Adrenal gland (tissue), 5 donors: ENCODE measurements around the gene PRSS38.

ENCODE experiments used
- POLR2A ChIP-seq, 2 donors: fragments of 450-650 bp; IDR thresholded peaks; one replicate each; pipeline ENCODE4 v1.6.1; 2017; ENCODE audit warnings: antibody characterized with exemption in 2 of 2, mild to moderate bottlenecking in 2 of 2, moderate library complexity in 1 of 2
- TF ChIP-seq, protein P1 (sequence below), 6 experiments: fragments of 450-650 bp in 4 of 6; fragments of 200-600 bp in 2 of 6; sonication (generic) in 1 of 6; IDR thresholded peaks; 1 replicate in 5 of 6; 2 replicates in 1 of 6; pipeline versions ENCODE4 v1.5.1 to v1.8.0; 2016 to 2021; ENCODE audit warnings: antibody characterized with exemption in 6 of 6, mild to moderate bottlenecking in 2 of 6, moderate library complexity in 1 of 6
- donor health status: DM: no; HTN: no; CAD: no.

DNA sequence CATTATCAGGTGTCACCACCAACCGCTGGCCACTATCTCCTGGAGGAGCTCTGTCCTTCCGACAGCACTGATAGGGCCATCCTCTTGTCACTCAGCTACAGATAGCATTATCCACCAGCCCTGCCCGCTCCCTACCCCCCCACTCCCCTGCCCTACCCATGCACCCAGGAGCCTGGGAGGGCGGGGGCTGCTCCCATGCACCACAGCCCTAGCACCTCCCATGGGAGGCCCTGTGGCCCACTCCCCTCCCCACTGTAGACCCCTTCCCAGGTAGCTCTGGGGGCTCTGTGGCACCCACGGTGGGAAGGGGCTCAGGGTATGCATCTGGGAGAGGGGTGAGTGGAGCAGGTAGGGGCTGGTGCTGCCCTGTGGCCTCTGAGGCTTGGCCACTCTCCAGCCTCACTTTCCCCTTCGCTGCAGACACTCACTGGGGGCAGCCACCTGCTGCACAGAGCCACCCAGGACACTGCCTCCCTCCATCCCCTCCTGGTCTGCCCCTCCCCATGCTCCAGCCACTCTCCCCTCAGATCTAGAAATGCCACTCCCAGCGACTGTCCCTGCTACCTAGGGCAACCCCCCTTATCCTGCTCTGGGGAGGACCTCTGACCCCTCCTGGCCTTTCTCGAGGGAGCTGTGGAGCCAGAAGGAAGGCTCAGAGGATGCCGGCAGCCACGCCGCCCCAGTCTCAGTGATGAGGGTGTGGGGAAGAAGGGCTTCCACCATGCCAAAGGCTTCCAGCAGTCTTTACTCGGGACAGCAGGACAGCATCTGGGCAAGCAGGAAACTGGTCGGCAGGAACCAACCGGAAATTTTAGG lies 73.8 kb downstream of the PRSS38 start:
- TF ChIP-seq, protein P1, sequence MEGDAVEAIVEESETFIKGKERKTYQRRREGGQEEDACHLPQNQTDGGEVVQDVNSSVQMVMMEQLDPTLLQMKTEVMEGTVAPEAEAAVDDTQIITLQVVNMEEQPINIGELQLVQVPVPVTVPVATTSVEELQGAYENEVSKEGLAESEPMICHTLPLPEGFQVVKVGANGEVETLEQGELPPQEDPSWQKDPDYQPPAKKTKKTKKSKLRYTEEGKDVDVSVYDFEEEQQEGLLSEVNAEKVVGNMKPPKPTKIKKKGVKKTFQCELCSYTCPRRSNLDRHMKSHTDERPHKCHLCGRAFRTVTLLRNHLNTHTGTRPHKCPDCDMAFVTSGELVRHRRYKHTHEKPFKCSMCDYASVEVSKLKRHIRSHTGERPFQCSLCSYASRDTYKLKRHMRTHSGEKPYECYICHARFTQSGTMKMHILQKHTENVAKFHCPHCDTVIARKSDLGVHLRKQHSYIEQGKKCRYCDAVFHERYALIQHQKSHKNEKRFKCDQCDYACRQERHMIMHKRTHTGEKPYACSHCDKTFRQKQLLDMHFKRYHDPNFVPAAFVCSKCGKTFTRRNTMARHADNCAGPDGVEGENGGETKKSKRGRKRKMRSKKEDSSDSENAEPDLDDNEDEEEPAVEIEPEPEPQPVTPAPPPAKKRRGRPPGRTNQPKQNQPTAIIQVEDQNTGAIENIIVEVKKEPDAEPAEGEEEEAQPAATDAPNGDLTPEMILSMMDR (IDR thresholded peaks at IDR 0.05) = no peak
- TF ChIP-seq POLR2A (IDR thresholded peaks at IDR 0.05) = no peak
